GM19467 (cell line): ENCODE results near the gene CBX2.

Source experiments
- ATAC-seq: cut with Tn5 transposase; IDR thresholded peaks from one replicate; pipeline ENCODE4 v1.9.1; 2021; ENCODE audit warnings: mild to moderate bottlenecking, moderate library complexity; ENCODE audit not compliant: unreplicated experiment

The CBX2 gene

DNA sequence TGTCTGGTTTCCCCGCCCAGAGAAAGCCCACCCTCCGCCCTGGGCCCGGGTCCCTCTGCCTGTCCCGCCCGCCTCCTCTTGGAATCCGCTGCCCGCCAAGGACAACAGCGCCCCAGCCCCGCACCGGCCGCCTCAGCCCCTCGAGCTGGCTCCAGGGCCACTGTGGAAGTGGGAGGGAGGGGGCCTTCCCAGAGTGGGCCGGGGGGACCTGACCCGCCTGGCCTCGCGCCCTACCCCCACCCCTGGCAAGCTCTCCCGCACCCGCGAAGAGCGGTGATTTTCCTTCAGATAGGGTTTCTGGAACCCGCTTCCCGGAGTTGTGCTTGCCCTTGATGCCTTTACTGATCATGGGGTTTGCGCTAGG, 21.2 kb downstream of the CBX2 start:
- ATAC-seq: no peak

DNA sequence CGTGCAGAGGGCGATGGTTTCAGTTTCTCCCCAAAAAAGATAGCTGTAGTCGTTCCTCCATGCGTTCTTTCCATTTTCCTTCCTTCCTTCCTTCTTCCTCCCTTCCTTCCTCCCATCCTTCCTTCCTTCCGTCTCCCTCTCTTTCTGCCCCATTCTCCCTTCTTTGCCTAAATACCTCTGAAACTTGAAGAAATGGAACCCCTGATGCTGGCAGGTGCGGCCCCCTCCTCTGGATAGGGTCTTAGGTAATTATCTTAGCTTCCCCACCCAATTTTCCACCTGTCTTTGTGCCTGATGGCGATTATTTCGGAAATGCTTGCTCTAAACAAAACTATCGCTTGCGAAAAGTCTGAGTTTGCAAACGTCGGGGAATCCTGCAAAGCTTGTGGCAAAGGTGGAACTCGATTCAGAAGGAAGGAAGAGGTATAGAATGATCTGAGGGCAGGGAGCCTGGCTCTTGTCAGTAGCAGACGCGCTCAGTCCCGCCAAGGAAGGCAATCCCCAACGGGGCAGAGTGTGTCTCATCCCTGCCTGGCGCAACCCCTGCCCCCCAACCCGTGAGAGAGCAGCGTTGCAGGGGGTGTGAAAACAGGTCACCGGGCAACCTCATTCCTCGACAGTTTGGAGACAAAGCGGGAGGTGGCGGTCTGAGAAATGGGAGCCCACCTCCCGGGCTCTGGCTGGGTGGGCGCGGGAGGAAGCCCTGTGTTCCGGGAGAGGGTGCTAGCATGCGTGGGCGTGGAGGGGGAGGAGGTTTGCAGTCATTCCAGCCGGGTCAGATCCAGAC, 21.8 kb downstream of the CBX2 start:
- ATAC-seq: no peak

DNA sequence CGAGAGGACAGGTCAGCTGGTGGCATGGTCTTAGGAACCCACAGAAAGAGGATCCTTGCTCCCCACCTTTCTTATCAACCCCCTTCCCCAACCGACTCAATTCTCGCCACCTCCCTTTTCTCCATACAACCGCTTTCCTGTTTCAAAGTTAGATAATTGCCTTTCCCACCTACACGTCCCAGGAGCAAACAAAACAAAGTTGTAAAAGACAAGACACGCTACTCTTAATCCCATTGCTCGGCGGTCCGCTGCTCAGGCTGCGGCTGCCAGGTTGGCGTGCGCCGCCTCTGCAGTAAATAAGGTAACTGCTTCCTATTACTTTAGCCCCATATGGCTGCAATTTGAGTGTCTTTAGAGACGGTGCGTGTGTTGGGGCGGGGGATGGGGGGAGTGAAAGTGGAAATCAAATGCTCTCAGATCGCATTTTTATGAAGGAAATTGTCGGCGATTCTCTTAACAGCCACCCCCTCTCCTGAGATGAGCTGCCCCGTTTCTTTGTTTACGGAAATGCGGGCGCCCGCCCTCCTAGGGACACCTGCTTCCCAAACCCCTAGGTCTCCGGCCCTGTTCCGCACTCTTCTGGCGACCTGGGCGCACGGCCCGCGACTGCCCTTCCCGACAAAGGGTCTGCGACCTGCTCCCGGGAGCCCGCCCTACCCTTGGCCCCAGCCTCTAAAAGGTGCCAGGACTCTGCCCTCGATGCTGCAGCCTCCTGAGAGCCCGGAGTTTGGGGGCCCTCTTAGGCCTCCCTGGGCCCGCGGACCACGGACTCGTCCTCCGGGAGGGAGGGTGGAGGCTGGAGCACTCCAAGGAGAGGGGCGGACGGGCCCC, 22.6 kb downstream of the CBX2 start:
- ATAC-seq: no peak

DNA sequence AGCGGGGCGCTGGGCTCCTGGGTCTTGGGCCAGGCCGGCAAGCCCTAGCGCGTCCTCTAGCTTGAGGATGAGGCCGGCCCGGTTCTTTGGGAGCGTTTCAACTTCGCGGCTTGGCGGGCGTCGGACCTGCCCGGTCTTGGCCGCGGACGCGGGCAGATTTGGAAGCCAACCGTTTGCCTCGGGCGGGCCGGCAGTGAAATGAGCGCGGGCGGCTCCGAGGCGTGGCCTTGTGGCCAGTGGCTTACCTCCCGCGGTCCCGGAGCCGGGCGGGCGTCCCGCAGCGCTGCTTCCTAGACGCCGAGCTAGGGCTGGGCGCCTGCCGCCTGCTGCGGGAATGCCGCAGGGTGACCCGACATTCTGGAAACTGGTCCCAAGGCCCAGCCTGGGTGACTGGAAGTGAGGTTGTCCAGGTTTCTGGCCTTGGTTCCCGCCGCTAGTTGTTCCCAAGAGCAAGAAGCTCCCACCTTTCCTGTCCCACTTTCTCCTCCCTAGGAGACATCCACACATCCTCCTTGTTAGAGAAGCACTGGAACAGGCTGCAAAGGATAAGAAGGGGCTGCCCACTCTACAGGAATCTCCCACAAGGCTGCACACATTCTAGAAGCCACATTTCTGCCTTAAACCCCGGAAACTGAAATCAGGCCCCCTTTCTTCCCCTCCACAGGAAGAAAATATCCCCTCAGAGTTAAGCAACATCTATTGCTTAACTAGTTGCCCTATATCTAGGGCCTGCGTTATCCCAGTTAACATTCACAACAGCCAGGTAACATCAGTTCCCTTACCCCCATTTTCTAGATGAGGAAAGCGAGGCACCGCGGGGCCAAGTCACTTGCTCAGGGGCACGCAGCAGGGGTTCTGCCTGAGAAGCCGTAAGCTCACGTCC, 23.4 kb downstream of the CBX2 start:
- ATAC-seq: no peak

DNA sequence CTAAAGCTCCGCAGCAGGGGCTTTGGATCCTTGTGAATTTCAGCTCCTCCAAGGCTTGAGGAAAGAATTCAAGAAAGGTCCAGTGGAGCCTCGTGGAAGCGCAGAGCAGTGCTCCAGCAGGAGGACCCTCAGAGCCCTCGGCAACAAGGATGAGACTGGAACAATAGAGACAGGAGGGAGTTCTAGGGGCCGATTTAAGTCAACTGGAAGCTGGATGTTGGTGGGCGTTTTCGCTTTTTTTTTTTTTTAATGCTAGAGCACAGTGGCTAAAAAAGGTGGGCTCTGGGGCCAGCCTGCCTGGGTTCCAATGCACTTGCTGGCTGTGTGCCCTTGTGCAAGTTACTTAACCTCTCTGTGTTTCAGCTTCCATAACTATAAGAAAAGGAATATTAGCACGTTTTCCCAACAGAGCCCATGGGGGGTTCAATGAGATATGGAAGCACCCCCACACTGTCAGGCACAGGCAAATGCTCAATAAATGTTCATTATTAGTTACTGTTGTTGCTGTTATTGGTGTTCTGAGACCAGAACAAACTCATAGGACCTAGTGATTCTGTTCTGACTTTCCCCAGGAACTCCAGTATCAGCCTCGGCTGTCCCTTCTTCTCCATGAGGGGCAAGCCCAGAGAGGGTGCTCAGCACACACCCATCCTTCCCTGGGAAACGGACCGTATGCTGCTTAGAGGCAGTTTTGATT, 24.2 kb downstream of the CBX2 start:
- ATAC-seq: no peak

DNA sequence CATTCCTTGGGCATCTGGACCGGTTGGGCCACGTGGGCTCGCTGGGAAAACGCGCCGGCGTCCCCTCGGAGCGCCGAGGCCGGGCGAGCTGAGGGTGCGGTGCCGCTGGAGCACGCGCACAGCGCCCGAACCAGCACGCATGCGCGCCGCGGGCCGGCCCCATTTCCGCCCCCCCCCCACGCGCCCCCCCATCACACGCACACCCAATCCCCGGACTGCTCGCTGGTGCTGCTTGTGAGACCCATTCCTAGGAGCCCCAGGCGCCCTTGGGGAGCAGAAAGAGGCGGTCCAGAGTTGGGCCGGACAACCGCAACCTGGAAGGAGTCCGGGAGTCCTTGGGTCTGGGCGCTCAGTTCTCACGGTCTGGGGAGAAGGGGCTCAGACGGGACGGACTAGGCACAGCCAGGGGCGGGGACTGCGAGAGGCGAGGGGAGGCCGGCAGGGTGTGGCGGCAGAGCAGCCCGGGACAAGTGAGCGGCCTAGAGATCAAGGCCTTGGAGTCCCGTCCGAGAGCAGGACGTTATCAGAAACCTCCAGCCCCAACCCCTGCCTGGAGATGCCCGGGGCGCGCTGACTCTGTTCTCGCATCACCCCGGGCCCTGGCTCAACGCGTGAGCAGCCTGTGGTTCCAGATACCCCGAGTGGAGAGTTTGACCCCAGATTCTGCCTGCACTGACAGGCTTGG, 24.9 kb downstream of the CBX2 start:
- ATAC-seq: no peak

DNA sequence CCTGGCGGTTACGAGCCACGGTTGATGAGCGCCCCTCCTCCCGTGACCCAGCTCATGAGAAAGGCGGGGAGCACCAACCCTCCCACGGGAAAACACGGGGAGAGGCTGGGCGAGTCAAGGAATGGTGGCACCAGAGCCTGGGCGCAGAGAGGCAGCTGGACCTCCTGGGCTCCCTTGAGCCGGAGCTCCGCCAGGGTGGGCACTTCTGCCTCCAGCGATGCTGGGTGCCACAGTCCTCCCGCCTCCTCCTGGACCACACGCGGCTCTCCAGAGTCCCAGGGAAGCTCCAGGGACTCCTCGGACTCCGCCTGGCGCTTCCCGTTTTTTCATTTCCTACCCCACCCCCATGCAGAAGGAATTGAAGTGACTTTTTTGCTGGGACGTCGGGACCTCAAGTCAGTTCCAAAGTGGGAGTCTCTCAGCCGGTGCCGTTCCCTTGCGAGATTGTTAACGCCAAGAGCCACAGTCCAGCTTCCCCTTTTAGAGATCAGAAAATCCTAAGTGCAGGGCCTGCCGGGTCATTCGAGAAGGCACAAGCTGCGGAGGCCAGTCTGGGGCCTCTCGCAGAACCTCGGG, 25.6 kb downstream of the CBX2 start:
- ATAC-seq: no peak

DNA sequence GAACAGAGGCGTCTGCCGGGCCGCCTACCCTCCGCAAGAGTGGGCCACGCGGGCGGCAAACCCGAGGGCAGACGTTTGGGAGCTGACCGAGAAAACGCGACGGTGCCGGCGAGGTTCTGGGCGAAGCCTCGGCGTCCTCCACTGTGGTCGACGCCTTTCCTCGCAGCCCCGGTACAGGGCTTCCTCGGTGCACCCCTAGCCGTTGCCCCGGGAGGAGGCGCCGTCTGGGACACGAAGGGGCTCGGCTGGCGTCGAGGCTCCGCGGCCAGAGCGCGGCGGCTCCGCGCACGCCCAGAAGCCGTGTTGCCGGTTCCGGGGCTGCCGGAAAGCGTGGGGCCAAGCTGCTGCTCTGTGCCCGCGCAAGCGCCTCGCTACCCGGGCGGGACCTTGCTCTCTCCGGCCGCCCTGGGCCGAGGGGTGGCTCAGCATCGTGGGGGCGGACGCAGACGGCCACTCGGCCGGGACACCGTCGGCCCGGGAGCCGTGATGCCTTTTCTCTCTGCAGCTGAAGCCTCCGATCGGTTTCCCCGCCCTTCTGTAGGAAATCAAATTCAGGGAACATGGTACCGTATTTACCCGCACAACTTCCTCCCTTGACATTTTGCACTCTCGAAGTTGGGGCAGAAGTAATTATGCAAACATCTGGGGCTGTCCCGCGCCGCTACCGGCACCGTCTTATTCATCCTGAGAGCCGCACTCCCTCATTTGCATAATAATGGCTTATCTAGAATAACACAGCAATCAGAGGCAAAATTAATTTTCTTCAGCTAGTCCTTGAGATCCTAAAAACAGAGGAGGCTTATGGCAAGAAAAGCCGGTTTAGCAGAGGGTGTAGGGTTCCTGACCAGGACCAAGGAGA, 26.3 kb downstream of the CBX2 start:
- ATAC-seq: peak; percentile 45

DNA sequence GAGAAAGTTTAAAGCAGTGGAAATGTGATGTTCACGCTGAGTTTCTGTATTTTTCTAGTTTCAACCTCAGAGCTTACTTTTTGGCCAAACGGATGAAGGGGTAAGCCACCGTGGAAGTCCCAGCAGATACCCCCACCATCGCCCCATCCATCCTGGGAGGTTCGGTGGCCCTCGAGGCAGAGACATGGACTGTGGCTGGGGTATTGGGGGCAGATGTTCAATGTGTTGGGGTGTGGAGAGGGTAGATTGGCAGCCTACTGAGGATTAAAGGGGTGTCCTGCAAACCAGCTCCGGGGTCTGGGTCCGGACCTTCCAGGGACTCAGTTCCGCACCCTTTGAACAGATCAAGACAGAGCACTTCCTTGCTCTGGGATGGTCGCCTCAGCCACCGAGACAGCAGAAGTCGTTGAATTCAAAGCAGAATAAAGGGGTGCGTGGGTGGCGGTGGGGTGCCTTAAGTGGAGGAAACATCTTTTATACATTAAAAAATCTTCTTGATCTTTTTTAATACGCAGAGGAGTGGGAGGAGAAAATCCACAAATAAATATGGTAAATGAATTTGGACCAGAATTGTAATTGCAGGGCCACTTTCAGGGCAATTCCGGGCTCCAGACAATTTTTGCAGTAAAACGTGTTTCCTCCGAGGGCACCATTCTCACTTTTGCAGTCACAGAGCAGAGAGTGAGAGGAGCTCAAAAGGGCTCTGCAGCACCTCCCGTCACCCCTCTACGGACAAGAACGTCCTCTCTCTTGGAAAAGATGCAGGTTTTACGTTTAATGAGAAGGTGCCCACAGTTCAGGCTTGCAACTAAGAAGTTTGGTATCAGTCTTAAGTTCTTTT, 27.1 kb downstream of the CBX2 start:
- no peak for ATAC-seq

DNA sequence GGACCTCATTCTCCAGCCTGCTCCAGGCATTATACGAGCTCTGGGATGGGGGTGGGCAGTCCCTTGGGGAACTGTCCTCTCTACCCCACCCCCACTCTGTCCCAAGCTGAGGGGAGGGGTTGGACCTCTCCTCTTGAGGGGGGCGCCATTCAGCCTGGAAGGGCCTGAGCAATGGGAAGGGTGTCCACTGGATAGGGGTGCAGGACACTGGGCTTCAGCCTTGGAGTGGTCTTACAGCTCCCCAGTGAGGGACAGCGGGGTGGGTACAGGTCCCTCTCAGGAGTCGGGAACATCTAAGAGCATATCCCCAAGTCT, 28.5 kb downstream of the CBX2 start:
- no peak for ATAC-seq

DNA sequence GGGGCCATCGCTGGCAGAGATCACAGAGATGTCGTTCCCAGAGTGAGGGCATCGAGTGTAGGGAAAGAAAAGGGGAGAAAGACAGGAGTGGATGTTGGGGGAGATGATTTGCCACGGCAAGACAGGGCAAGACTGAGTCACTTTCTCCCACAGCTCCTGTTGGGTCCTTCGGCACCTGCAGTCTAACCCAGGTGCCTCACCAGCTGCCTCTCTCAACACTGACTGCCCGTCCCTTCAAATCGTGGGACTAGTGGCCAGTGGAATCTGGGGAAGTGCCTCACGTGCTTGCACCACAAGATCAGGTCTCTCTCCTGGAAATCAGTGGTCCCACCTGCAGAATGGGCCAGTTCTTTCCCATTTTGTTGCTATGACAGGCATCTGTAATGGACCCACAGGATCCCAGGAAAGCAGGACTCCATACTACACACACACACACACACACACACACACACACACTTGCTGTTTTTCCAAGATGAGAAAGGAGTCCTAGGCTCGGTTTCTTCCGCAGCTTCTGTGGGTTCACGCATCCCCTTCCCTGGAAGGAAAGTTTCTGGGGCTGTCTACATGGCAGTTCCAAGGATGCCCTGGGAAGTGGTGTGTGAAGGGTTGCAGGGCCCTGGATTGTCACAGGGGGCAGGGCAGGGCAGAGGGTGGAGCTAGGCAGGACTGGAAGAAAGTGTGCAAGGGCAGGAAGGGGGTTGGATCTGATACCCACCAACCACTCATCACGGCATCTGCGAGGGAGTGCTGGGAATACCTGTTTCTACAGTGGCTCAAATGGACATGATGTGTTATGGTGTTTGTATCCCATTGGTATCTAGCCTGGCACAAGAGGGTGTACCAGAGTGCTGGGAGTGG, 29.1 kb downstream of the CBX2 start:
- ATAC-seq: no peak

DNA sequence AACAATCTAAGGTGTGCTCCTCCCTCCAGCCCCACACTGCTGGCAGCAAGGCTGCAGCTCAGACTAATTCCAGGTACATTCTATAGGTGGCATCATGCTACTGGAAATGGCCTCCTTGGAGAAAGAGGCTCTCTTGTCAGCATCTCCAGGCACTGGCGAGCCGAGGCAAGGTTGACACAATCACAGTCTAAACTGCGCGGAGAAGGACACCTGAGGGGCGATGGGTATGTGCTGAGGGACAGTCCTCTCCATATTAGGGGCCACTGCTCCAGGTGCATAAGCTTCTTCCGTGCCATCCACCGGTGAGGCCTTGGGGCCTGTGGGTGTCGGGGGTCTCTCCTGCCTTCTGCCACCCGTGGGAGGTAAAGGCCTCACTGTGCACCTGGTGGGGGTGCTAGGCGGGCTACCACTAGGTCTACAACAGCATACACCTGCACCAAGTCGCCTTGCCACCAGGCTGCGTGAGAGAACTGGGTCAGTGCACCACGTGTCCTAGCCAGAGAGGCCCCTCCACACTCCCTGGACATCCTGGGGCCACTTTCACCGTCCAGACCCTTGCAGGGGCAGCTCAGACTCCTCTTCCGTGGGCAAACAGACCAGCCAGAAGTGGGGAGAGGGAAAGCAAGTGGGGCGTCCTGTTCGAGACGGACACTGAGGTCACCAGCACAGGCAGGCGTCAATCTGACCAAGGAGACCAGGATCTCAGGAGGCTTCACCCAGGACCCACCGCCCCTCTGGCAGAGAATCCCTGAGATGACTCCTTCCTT, 31.0 kb downstream of the CBX2 start:
- no peak for ATAC-seq

DNA sequence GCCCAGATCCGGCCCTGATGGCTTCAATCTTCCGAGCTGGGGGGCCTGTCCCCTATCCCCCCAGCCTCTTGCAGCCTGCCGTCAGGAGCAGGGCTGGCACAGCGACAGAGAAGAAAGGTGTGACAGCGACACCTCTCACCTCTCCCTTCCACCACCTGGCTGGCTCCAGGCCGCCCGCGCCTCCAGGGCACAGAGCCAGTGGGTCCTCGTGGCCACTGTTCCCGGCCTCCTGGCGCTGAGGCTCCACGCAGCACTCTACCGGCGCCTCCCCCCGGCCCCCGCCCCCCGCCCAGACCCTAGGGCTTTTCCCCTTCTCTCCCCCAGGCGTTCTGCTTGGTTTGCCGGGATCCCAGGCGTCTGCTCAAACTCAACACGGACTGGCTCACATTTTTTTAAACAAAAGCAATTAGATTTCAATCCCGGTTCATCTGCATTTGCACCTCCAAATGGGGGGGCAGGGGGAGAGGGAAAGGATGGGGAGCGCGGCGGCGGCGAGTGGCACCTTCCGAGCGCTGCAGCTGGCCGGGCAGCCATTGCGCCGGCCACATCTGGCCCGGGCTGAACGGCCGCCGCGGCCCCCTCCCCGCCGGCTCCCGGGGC, 31.7 kb downstream of the CBX2 start:
- ATAC-seq: no peak

DNA sequence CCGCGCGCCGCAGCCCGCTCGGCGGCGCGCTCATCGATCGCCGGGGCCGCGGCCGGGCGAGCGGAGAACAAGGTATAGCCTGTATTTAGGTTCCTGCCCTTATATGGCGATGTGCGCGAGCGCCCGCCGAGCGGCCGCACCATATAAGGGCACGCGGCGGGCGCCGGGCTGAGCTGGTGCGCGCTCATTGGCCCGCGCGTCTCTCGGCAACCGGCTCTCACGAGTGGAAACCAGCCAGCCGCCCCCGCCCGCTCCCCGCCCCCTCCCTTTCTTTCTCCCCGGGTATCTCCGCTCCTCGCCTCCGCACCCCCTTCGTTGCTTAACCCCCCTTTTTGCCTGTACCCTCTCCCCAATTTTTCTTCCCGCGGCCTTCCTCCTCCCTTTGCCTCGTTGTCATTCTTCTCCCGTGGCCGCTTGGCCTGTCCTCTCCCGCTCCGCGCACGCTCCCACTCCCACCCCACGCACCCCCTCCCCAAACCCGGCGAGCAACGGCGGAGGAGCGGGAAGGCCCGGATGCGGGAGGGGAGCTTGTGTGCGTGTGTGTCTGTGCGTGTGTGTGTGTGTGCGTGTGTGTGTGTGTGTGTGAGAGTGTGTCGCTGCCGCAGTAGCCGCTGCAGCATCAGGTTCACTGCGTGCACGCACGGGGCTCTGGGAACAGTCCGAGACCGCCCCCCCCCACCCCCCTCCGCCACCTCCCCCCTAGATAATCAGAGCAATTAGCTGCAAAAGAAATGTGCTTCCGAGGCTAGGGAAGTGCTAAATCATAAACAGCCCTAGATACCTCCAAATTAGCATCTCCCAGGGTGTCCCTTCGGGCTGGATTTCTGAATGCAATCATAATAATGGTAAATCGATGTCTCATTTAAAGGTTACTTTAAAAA, 32.4 kb downstream of the CBX2 start:
- ATAC-seq: peak; percentile 61
